GM23338 (cell line): ENCODE results near the gene PTS.

Experiments used
- CTCF ChIP-seq, 2 experiments: fragments of 200-600 bp in 1 of 2; sonication (generic) in 1 of 2; conservative IDR thresholded peaks; 2 replicates each; pipeline versions ENCODE4 v1.5.1 to v1.6.1; 2016 to 2017; ENCODE audit warnings: antibody characterized with exemption in 2 of 2, low read depth in 2 of 2, mild to moderate bottlenecking in 2 of 2, moderate library complexity in 1 of 2
- EZH2phosphoT487 ChIP-seq: fragments of 200-600 bp; sonication (generic); IDR thresholded peaks from one replicate; pipeline ENCODE4 v1.8.1; 2018; ENCODE audit warnings: antibody characterized with exemption; ENCODE audit not compliant: unreplicated experiment

- TF ChIP-seq CTCF (conservative IDR thresholded peaks at IDR 0.05; ENCODE audit: low read depth in 2 of 2) (no peak), EZH2phosphoT487 (no peak)
These were observed 45.0 kb downstream of the PTS start for GRCh38 chr11:112271242-112271641.
